Neural cell (in vitro differentiated cells): ENCODE results near the gene CD58.

Source experiments
- CTCF ChIP-seq: fragments of 450-650 bp; IDR thresholded peaks from 2 replicates; pipeline ENCODE4 v1.5.1; 2014; ENCODE audit warnings: antibody characterized with exemption, mild to moderate bottlenecking, moderate library complexity; ENCODE audit not compliant: poor library complexity, severe bottlenecking
- EP300 ChIP-seq: fragments of 450-650 bp; conservative IDR thresholded peaks from 2 replicates; pipeline ENCODE4 v1.6.1; 2014; ENCODE audit warnings: antibody characterized with exemption, mild to moderate bottlenecking, moderate library complexity; ENCODE audit not compliant: poor library complexity, severe bottlenecking
- EZH2 ChIP-seq: fragments of 200-600, 300-800 bp; shearing (Covaris generic), sonication (generic); IDR thresholded peaks from 2 replicates; pipeline ENCODE4 v1.6.1; 2014; ENCODE audit warnings: antibody characterized with exemption, low read length, borderline replicate concordance, mild to moderate bottlenecking; ENCODE audit not compliant: insufficient read depth, poor library complexity, severe bottlenecking
- MXI1 ChIP-seq: fragments of 450-650 bp; conservative IDR thresholded peaks from 2 replicates; pipeline ENCODE4 v1.6.1; 2014; ENCODE audit warnings: antibody characterized with exemption, mild to moderate bottlenecking; ENCODE audit not compliant: poor library complexity, severe bottlenecking
- POLR2AphosphoS5 ChIP-seq: IDR thresholded peaks from 2 replicates; pipeline ENCODE4 v1.6.1; 2012
- RAD21 ChIP-seq: fragments of 450-650 bp; conservative IDR thresholded peaks from 2 replicates; pipeline ENCODE4 v1.6.1; 2014; ENCODE audit warnings: antibody characterized with exemption, mild to moderate bottlenecking, moderate library complexity
- REST ChIP-seq: IDR thresholded peaks from 2 replicates; pipeline ENCODE4 v1.6.1; 2012; ENCODE audit warnings: borderline replicate concordance
- SMC3 ChIP-seq: fragments of 450-650 bp; conservative IDR thresholded peaks from 2 replicates; pipeline ENCODE4 v1.6.1; 2014; ENCODE audit warnings: antibody characterized with exemption, mild to moderate bottlenecking, moderate library complexity; ENCODE audit not compliant: poor library complexity
- TAF1 ChIP-seq: IDR thresholded peaks from 2 replicates; pipeline ENCODE4 v1.6.1; 2012; ENCODE audit warnings: low read depth

- TF ChIP-seq RAD21 (no peak), CTCF (no peak), TAF1 (no peak), EZH2 (no peak), SMC3 (no peak), POLR2AphosphoS5 (no peak), EP300 (no peak), REST (no peak), MXI1 (no peak)
Observed at GRCh38 chr1:116490588-116490987, 80.2 kb downstream of the CD58 start.
